ENCODE measurements around the gene JAG2.

GRCh38 chr14:105117710-105118385, 50.7 kb downstream of the JAG2 start:
- TF ChIP-seq POLR2A (IDR thresholded peaks at IDR 0.05; ENCODE audit: low read depth, low read length) (no peak), USF2 (IDR thresholded peaks at IDR 0.05; ENCODE audit: low read depth, low read length) (no peak), MAZ (IDR thresholded peaks at IDR 0.05; ENCODE audit: borderline replicate concordance, low read depth, low read length) (no peak), CEBPB (IDR thresholded peaks at IDR 0.05; ENCODE audit: low read depth, low read length) (no peak), RCOR1 (IDR thresholded peaks at IDR 0.05; ENCODE audit: insufficient replicate concordance, low read length) (no peak), RFX5 (IDR thresholded peaks at IDR 0.05; ENCODE audit: low read depth, low read length) (no peak), MXI1 (IDR thresholded peaks at IDR 0.05; ENCODE audit: borderline replicate concordance, low read depth, low read length) (no peak), FOS (IDR thresholded peaks at IDR 0.05; ENCODE audit: low read depth, low read length) (no peak), BHLHE40 (IDR thresholded peaks at IDR 0.05; ENCODE audit: low read depth, low read length) (no peak), CHD1 (IDR thresholded peaks at IDR 0.05; ENCODE audit: low read depth, low read length) (no peak), SMC3 (IDR thresholded peaks at IDR 0.05; ENCODE audit: low read depth, low read length) (no peak), RAD21 (IDR thresholded peaks at IDR 0.05; ENCODE audit: low read length) (no peak), NFE2L2 (IDR thresholded peaks at IDR 0.05; ENCODE audit: low read depth, low read length) (no peak)
- TF ChIP-seq, protein P1, sequence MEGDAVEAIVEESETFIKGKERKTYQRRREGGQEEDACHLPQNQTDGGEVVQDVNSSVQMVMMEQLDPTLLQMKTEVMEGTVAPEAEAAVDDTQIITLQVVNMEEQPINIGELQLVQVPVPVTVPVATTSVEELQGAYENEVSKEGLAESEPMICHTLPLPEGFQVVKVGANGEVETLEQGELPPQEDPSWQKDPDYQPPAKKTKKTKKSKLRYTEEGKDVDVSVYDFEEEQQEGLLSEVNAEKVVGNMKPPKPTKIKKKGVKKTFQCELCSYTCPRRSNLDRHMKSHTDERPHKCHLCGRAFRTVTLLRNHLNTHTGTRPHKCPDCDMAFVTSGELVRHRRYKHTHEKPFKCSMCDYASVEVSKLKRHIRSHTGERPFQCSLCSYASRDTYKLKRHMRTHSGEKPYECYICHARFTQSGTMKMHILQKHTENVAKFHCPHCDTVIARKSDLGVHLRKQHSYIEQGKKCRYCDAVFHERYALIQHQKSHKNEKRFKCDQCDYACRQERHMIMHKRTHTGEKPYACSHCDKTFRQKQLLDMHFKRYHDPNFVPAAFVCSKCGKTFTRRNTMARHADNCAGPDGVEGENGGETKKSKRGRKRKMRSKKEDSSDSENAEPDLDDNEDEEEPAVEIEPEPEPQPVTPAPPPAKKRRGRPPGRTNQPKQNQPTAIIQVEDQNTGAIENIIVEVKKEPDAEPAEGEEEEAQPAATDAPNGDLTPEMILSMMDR (conservative IDR thresholded peaks at IDR 0.05; ENCODE audit: low read depth, low read length), result no peak

Measured in IMR-90 (cell line).